Measurements from ENCODE around the gene CACNA1G.

Gene CACNA1G

GRCh38 chr17:50598487-50598886 is 38.0 kb downstream of the CACNA1G start:
- Mint-ChIP-seq H3K4me3 (no peak overlapping the region), H3K27me3 (peaks cover 5% of the 10 kb centered on the region), H3K9me3 (no peaks in the 10 kb centered on the region), H3K27ac (no peak overlapping the region), H3K4me1 (no peaks in the 10 kb centered on the region), H3K36me3 (no peaks in the 10 kb centered on the region)

GRCh38 chr17:50599606-50600005 is 39.1 kb downstream of the CACNA1G start:
- Mint-ChIP-seq H3K27me3 (peaks cover 6% of the 10 kb centered on the region), H3K27ac (no peak overlapping the region), H3K36me3 (no peaks in the 10 kb centered on the region), H3K9me3 (no peaks in the 10 kb centered on the region), H3K4me3 (no peak overlapping the region), H3K4me1 (no peaks in the 10 kb centered on the region)

GRCh38 chr17:50601823-50602375 is 41.4 kb downstream of the CACNA1G start:
- no peak overlapping the region for H3K4me3 Mint-ChIP-seq
- H3K36me3 Mint-ChIP-seq: no peaks in the 10 kb centered on the region
- H3K9me3 Mint-ChIP-seq: no peaks in the 10 kb centered on the region
- H3K27me3 Mint-ChIP-seq: peaks cover 9% of the 10 kb centered on the region
- H3K4me1 Mint-ChIP-seq: no peaks in the 10 kb centered on the region
- no peak overlapping the region for H3K27ac Mint-ChIP-seq

- H3K4me1 Mint-ChIP-seq: no peaks in the 10 kb centered on the region
- peaks cover 9% of the 10 kb centered on the region for H3K27me3 Mint-ChIP-seq
- H3K36me3 Mint-ChIP-seq: no peaks in the 10 kb centered on the region
- H3K9me3 Mint-ChIP-seq: no peaks in the 10 kb centered on the region
- no peak overlapping the region for H3K4me3 Mint-ChIP-seq
- H3K27ac Mint-ChIP-seq: no peak overlapping the region
Measured at GRCh38 chr17:50602836-50603235, 42.3 kb downstream of the CACNA1G start.

- Mint-ChIP-seq H3K4me3 (no peak overlapping the region), H3K4me1 (no peaks in the 10 kb centered on the region), H3K27me3 (peaks cover 9% of the 10 kb centered on the region), H3K36me3 (no peaks in the 10 kb centered on the region), H3K27ac (no peak overlapping the region), H3K9me3 (no peaks in the 10 kb centered on the region)
Measured at GRCh38 chr17:50603340-50603739, 42.8 kb downstream of the CACNA1G start.

GRCh38 chr17:50604513-50604912 is 44.0 kb downstream of the CACNA1G start:
- no peaks in the 10 kb centered on the region for H3K4me1 Mint-ChIP-seq
- no peaks in the 10 kb centered on the region for H3K9me3 Mint-ChIP-seq
- no peak overlapping the region for H3K4me3 Mint-ChIP-seq
- H3K36me3 Mint-ChIP-seq: no peaks in the 10 kb centered on the region
- no peak overlapping the region for H3K27ac Mint-ChIP-seq
- H3K27me3 Mint-ChIP-seq: peaks cover 9% of the 10 kb centered on the region

- Mint-ChIP-seq H3K36me3 (no peaks in the 10 kb centered on the region), H3K27ac (no peak overlapping the region), H3K27me3 (peaks cover 11% of the 10 kb centered on the region), H3K9me3 (no peaks in the 10 kb centered on the region), H3K4me3 (no peak overlapping the region), H3K4me1 (no peaks in the 10 kb centered on the region)
Measured at GRCh38 chr17:50605429-50605828, 44.9 kb downstream of the CACNA1G start.

- no peak overlapping the region for H3K4me3 Mint-ChIP-seq
- H3K27me3 Mint-ChIP-seq: peaks cover 9% of the 10 kb centered on the region
- H3K36me3 Mint-ChIP-seq: no peaks in the 10 kb centered on the region
- H3K27ac Mint-ChIP-seq: no peak overlapping the region
- H3K9me3 Mint-ChIP-seq: no peaks in the 10 kb centered on the region
- H3K4me1 Mint-ChIP-seq: no peaks in the 10 kb centered on the region
Measured at GRCh38 chr17:50607522-50608175, 47.1 kb downstream of the CACNA1G start.

- H3K36me3 Mint-ChIP-seq: no peaks in the 10 kb centered on the region
- no peaks in the 10 kb centered on the region for H3K4me1 Mint-ChIP-seq
- H3K27me3 Mint-ChIP-seq: peaks cover 6% of the 10 kb centered on the region
- no peak overlapping the region for H3K4me3 Mint-ChIP-seq
- no peaks in the 10 kb centered on the region for H3K9me3 Mint-ChIP-seq
- H3K27ac Mint-ChIP-seq: no peak overlapping the region
Measured at GRCh38 chr17:50608700-50609379, 48.3 kb downstream of the CACNA1G start.

GRCh38 chr17:50609380-50610074 is 49.0 kb downstream of the CACNA1G start:
- Mint-ChIP-seq H3K27me3 (peaks cover 6% of the 10 kb centered on the region), H3K27ac (no peak overlapping the region), H3K4me1 (peaks cover 6% of the 10 kb centered on the region), H3K9me3 (no peaks in the 10 kb centered on the region), H3K36me3 (no peaks in the 10 kb centered on the region), H3K4me3 (no peak overlapping the region)

GRCh38 chr17:50611634-50612033 is 51.1 kb downstream of the CACNA1G start:
- H3K4me3 Mint-ChIP-seq: no peak overlapping the region
- H3K27me3 Mint-ChIP-seq: peaks cover 3% of the 10 kb centered on the region
- no peaks in the 10 kb centered on the region for H3K36me3 Mint-ChIP-seq
- no peaks in the 10 kb centered on the region for H3K9me3 Mint-ChIP-seq
- peaks cover 6% of the 10 kb centered on the region for H3K4me1 Mint-ChIP-seq
- no peak overlapping the region for H3K27ac Mint-ChIP-seq

GRCh38 chr17:50612281-50612680 is 51.8 kb downstream of the CACNA1G start:
- H3K27ac Mint-ChIP-seq: no peak overlapping the region
- peaks cover 3% of the 10 kb centered on the region for H3K27me3 Mint-ChIP-seq
- H3K9me3 Mint-ChIP-seq: no peaks in the 10 kb centered on the region
- no peaks in the 10 kb centered on the region for H3K36me3 Mint-ChIP-seq
- peaks cover 6% of the 10 kb centered on the region for H3K4me1 Mint-ChIP-seq
- no peak overlapping the region for H3K4me3 Mint-ChIP-seq

- H3K9me3 Mint-ChIP-seq: no peaks in the 10 kb centered on the region
- no peak overlapping the region for H3K27ac Mint-ChIP-seq
- no peak overlapping the region for H3K4me3 Mint-ChIP-seq
- no peaks in the 10 kb centered on the region for H3K36me3 Mint-ChIP-seq
- H3K4me1 Mint-ChIP-seq: peaks cover 6% of the 10 kb centered on the region
- peaks cover 3% of the 10 kb centered on the region for H3K27me3 Mint-ChIP-seq
Measured at GRCh38 chr17:50613007-50613992, 52.8 kb downstream of the CACNA1G start.

GRCh38 chr17:50614471-50615051 is 54.0 kb downstream of the CACNA1G start:
- H3K27ac Mint-ChIP-seq: no peak overlapping the region

GRCh38 chr17:50615828-50616227 is 55.3 kb downstream of the CACNA1G start:
- Mint-ChIP-seq H3K36me3 (no peaks in the 10 kb centered on the region), H3K27ac (no peak overlapping the region), H3K4me3 (no peak overlapping the region), H3K4me1 (peaks cover 6% of the 10 kb centered on the region), H3K9me3 (no peaks in the 10 kb centered on the region), H3K27me3 (peaks cover 2% of the 10 kb centered on the region)

More at GRCh38 chr17:50614471-50615051, 54.0 kb downstream of the CACNA1G start:
- Mint-ChIP-seq H3K36me3 (no peaks in the 10 kb centered on the region), H3K27me3 (peaks cover 3% of the 10 kb centered on the region), H3K9me3 (no peaks in the 10 kb centered on the region), H3K4me3 (no peak overlapping the region), H3K4me1 (peaks cover 6% of the 10 kb centered on the region)
